Ishikawa (cell line): ENCODE data around the gene OR51V1.
"Not testable (repeated sequence)": the region's sequence is repeated elsewhere in the genome, so short reads cannot be mapped to it uniquely, and the experiment has no call there.

Experiments used
- CEBPB ChIP-seq: IDR thresholded peaks from 2 replicates; pipeline ENCODE4 v1.6.1; 2012
- CREB1 ChIP-seq: IDR thresholded peaks from 2 replicates; pipeline ENCODE4 v1.6.1; 2012; ENCODE audit warnings: low read depth
- EGR1 ChIP-seq: IDR thresholded peaks from 2 replicates; pipeline ENCODE4 v1.6.1; 2012
- EP300 ChIP-seq: IDR thresholded peaks from 2 replicates; pipeline ENCODE4 v1.6.1; 2012; ENCODE audit warnings: borderline replicate concordance
- FOXM1 ChIP-seq: IDR thresholded peaks from 2 replicates; pipeline ENCODE4 v1.6.1; 2012; ENCODE audit warnings: low read depth, borderline replicate concordance
- MAX ChIP-seq: IDR thresholded peaks from 2 replicates; pipeline ENCODE4 v1.6.1; 2012
- NFIC ChIP-seq: IDR thresholded peaks from 2 replicates; pipeline ENCODE4 v1.6.1; 2012
- RAD21 ChIP-seq: IDR thresholded peaks from 2 replicates; pipeline ENCODE4 v1.6.1; 2012; ENCODE audit warnings: low read depth
- REST ChIP-seq: IDR thresholded peaks from 2 replicates; pipeline ENCODE4 v1.6.1; 2012; ENCODE audit warnings: low read depth, mild to moderate bottlenecking
- TAF1 ChIP-seq: IDR thresholded peaks from 2 replicates; pipeline ENCODE4 v1.6.1; 2012; ENCODE audit warnings: low read depth, mild to moderate bottlenecking
- TCF12 ChIP-seq: IDR thresholded peaks from 2 replicates; pipeline ENCODE4 v1.6.1; 2012; ENCODE audit warnings: low read depth
- TEAD4 ChIP-seq: IDR thresholded peaks from 2 replicates; pipeline ENCODE4 v1.6.1; 2012
- USF1 ChIP-seq: IDR thresholded peaks from 2 replicates; pipeline ENCODE4 v1.6.1; 2012
- YY1 ChIP-seq: IDR thresholded peaks from 2 replicates; pipeline ENCODE4 v1.6.1; 2012; ENCODE audit warnings: low read depth
- ZBTB7A ChIP-seq: IDR thresholded peaks from 2 replicates; pipeline ENCODE4 v1.6.1; 2012; ENCODE audit warnings: low read depth

OR51V1 gene

GRCh38 chr11:5200582-5200981 is at the start of gene OR51V1:
Gene OR51V1, minus strand, starts transcription at chr11:5200682. Its CDS starts 0 bp downstream, at chr11:5200682.
- no peak for TF ChIP-seq REST
- no peak for TF ChIP-seq RAD21
- TF ChIP-seq YY1 = no peak
- no peak for TF ChIP-seq MAX
- TF ChIP-seq NFIC = no peak
- TF ChIP-seq TEAD4 = no peak
- no peak for TF ChIP-seq CEBPB

- not testable (repeated sequence) for TF ChIP-seq EP300, FOXM1, TCF12
Measured at GRCh38 chr11:5249807-5250396, 49.4 kb upstream of the OR51V1 start, which contains the start of gene HBG1. Gene HBG1, minus strand, starts transcription at chr11:5249857. Its CDS starts 53 bp downstream, at chr11:5249804.

GRCh38 chr11:5247472-5248192 is 47.1 kb upstream of the OR51V1 start:
- no peak for TF ChIP-seq MAX
- TF ChIP-seq TEAD4 = no peak
- no peak for TF ChIP-seq CEBPB
- no peak for TF ChIP-seq EP300
- TF ChIP-seq TAF1 = no peak
- TF ChIP-seq REST = no peak
- no peak for TF ChIP-seq FOXM1
- TF ChIP-seq YY1 = no peak
- TF ChIP-seq TCF12 = no peak

- TF ChIP-seq MAX = no peak
- no peak for TF ChIP-seq FOXM1
- no peak for TF ChIP-seq CREB1
- no peak for TF ChIP-seq ZBTB7A
- no peak for TF ChIP-seq USF1
- no peak for TF ChIP-seq EP300
- no peak for TF ChIP-seq CEBPB
- TF ChIP-seq TEAD4 = no peak
- no peak for TF ChIP-seq TAF1
- TF ChIP-seq EGR1 = no peak
- no peak for TF ChIP-seq REST
- no peak for TF ChIP-seq NFIC
- TF ChIP-seq YY1 = no peak
- TF ChIP-seq TCF12 = no peak
- no peak for TF ChIP-seq RAD21
Measured at GRCh38 chr11:5246772-5247471, 46.4 kb upstream of the OR51V1 start.
